ENCODE measurements around the gene MRPL17.

- TF ChIP-seq, protein P1, sequence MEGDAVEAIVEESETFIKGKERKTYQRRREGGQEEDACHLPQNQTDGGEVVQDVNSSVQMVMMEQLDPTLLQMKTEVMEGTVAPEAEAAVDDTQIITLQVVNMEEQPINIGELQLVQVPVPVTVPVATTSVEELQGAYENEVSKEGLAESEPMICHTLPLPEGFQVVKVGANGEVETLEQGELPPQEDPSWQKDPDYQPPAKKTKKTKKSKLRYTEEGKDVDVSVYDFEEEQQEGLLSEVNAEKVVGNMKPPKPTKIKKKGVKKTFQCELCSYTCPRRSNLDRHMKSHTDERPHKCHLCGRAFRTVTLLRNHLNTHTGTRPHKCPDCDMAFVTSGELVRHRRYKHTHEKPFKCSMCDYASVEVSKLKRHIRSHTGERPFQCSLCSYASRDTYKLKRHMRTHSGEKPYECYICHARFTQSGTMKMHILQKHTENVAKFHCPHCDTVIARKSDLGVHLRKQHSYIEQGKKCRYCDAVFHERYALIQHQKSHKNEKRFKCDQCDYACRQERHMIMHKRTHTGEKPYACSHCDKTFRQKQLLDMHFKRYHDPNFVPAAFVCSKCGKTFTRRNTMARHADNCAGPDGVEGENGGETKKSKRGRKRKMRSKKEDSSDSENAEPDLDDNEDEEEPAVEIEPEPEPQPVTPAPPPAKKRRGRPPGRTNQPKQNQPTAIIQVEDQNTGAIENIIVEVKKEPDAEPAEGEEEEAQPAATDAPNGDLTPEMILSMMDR (IDR thresholded peaks at IDR 0.05): no peak
- TF ChIP-seq POLR2A (IDR thresholded peaks at IDR 0.05): no peak
- no peak for TF ChIP-seq EP300 (IDR thresholded peaks at IDR 0.05; ENCODE audit: low read depth)
- TF ChIP-seq POLR2AphosphoS5 (IDR thresholded peaks at IDR 0.05): no peak
Measured at GRCh38 chr11:6670202-6670830, 12.8 kb downstream of the MRPL17 start.

All from transverse colon (tissue), 4 donors.